ENCODE results near the gene PROS1.
"Not testable (repeated sequence)": the region's sequence is repeated elsewhere in the genome, so short reads cannot be mapped to it uniquely, and the experiment has no call there.

The PROS1 gene

DNA sequence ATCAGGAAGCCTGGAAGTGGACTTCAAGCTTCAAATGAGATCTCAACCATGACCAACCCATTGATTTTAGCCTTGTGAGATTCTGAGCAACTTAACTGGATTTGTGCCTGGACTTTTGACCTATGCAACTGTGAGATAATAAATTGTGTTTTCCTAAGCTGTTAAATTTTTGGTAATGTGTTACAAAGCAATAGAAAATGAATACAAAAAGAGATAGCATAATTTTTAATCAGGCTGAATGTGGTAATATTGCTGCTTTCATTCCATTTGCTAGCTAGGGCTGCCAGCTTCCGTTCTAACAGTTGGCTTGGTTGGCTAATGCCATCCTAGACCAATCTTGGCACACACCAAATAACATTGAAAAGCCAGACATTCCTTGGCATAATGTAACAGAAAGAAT, 12.2 kb downstream of the PROS1 start:
- no peak for DNase-seq (ENCODE audit: extremely low spot score)
- POLR2A ChIA-PET = no interaction called here
- TF ChIP-seq, protein P1, sequence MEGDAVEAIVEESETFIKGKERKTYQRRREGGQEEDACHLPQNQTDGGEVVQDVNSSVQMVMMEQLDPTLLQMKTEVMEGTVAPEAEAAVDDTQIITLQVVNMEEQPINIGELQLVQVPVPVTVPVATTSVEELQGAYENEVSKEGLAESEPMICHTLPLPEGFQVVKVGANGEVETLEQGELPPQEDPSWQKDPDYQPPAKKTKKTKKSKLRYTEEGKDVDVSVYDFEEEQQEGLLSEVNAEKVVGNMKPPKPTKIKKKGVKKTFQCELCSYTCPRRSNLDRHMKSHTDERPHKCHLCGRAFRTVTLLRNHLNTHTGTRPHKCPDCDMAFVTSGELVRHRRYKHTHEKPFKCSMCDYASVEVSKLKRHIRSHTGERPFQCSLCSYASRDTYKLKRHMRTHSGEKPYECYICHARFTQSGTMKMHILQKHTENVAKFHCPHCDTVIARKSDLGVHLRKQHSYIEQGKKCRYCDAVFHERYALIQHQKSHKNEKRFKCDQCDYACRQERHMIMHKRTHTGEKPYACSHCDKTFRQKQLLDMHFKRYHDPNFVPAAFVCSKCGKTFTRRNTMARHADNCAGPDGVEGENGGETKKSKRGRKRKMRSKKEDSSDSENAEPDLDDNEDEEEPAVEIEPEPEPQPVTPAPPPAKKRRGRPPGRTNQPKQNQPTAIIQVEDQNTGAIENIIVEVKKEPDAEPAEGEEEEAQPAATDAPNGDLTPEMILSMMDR (IDR thresholded peaks at IDR 0.05; ENCODE audit: control extremely low read depth, extremely low read depth, low read depth, missing control alignments) = no peak
- CTCF ChIA-PET = no interaction called here

DNA sequence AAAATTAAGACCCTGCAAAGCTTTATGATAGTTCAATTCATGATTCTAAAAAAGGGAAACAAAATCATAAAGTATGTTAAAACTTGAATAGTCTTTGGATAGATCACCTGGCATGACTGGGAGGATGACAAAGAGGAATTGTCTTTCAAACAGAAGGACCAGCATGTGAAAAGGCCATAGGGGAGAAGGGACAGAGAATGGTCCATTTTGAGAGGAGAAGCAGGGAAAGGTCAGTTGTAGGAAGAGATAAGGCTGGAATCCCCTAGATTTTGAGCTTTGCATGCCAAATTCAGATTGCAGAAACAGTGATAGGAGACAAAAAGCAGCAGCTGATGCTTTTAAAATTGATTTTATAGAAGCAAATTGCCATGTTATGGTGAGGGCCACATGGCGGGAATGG, 12.7 kb downstream of the PROS1 start:
- ChIA-PET POLR2A (no interaction called here), CTCF (no interaction called here)
- no peak for DNase-seq (ENCODE audit: extremely low spot score)
- TF ChIP-seq, protein P1 (IDR thresholded peaks at IDR 0.05; ENCODE audit: control extremely low read depth, extremely low read depth, low read depth, missing control alignments) = no peak

DNA sequence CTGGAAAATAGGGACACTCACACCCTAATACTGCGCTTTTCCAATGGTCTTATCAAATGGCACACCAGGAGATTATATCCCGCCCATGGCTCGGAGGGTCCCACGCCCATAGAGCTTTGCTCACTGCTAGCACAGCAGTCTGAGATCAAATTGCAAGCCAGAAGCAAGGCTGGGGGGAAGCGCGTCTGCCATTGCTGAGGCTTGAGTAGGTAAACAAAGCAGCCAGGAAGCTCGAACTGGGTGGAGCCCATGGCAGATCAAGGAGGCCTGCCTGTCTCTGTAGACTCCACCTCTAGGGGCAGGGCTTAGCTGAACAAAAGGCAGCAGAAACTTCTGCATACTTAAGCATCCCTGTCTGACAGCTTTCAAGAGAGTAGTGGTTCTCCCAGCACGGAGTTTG, 23.7 kb downstream of the PROS1 start:
- DNase-seq (ENCODE audit: extremely low spot score); POLR2A ChIA-PET: not testable (repeated sequence)

DNA sequence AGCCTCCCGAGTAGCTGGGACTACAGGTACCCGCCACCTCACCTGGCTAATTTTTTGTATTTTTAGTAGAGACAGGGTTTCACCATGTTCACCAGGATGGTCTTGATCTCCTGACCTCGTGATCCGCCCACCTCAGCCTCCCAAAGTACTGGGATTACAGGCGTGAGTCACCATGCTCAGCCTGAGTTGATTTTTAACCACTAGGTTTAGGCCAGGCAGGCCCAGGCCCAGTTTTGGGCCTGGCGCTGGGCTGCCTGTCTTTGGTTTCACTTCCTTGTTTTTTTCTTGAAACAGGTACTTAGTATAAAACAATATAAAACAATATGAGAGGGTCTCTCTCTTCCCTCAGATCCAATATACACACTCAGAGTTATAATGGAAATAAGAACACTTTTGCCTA, 36.2 kb downstream of the PROS1 start:
- CTCF ChIA-PET; POLR2A ChIA-PET; DNase-seq (ENCODE audit: extremely low spot score): not testable (repeated sequence)

More for the DNA sequence above, 23.7 kb downstream of the PROS1 start:
- CTCF ChIA-PET = interaction anchor here (1.3 kb wide), 1 partner anchor 17 kb away, joined by 3 read pairs; no protein-coding TSS in a partner anchor

DNA sequence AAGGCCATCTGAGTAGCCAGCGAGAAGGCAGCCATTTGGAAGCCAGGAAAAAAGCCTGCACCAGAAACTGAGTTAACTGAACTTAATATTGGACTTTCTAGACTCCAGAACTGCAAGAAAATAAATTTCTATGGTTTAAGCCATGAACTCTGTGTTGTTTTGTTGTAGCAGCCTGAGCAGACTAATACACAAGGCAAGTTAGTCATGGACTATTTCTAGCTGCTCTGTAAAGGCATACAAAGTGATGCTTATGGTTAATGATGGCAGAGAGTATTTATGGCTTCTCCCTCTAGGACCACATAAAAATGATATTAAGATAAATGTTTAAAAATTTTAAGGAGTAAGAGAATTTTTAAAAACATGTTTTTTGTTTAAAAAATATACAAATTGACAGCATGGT, 37.1 kb downstream of the PROS1 start:
- no peak for DNase-seq (ENCODE audit: extremely low spot score)
- TF ChIP-seq, protein P1 (IDR thresholded peaks at IDR 0.05; ENCODE audit: control extremely low read depth, extremely low read depth, low read depth, missing control alignments) = no peak
- CTCF ChIA-PET = no interaction called here
- POLR2A ChIA-PET = no interaction called here

DNA sequence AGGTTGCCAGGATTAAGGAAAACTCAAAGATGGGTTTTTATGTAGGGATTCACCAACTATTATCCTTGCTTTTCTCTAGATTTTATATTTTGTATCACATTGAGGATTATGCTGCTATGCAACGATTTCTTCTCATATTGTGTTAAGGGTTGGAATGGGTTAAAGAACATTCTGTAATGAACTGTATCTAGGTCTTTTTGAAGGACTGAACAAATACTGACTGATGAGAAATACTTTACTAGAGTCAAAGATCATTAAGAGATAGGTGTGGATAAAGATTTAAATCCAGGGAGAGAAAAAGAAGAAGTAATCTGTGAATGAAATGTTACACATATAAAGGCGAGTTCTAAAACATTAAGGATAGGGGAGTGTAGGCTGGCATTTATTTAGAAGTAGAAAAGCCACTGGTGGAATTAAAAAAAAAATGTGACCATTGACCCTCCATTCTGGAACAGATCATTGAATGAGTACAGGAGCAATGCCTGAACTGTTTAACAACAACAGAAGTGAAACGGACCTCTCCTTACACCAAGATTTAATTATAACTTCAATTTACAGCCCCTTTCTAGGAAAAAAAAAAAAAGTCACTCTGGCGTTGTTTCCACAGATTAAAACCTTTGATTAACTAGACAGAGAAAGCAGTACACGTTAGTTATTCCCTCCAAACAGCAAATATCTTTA, 39.2 kb downstream of the PROS1 start:
- CTCF ChIA-PET = no interaction called here
- POLR2A ChIA-PET = no interaction called here
- no peak for DNase-seq (ENCODE audit: extremely low spot score)
- TF ChIP-seq, protein P1 (IDR thresholded peaks at IDR 0.05; ENCODE audit: control extremely low read depth, extremely low read depth, low read depth, missing control alignments) = no peak

DNA sequence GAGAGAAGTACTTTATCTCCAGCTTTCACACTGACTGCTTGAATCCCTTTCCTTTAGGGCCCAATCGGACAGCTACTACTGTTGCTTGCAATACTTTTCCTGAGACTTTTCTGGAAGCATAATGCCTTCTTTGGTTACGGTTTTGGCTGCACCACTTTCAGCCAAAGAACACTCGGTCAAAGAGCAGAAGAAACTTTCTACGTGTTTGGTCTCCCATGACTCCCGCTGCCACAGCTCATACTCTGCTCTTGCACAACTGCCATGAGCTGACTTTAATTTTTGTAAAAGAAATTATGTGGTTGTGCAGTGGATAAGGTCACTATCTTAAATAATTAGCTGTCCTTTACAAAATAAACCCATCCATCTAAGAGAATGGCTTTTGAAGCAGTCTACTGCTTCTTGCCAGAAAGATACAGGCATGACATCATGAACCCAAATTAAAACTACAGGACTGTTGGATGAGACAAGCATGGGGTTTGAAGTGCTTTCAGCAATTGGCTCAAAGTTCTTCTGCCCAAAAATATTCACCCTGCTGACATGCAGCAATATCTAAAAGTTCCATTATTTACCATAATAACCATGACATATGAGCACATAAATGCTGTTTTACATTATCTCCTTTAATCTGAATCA, 42.0 kb downstream of the PROS1 start:
- DNase-seq (ENCODE audit: extremely low spot score) = no peak
- CTCF ChIA-PET = interaction anchor here (1.4 kb wide), 1 partner anchor 18 kb away, joined by 3 read pairs; no protein-coding TSS in a partner anchor
- POLR2A ChIA-PET = no interaction called here
- TF ChIP-seq, protein P1 (IDR thresholded peaks at IDR 0.05; ENCODE audit: control extremely low read depth, extremely low read depth, low read depth, missing control alignments) = no peak
